Erythroblast (primary cell): ENCODE results near the gene EIF3B.

ENCODE experiments used
- GATA1 ChIP-seq: IDR thresholded peaks from 2 replicates; pipeline ENCODE4 v1.6.1; 2011; ENCODE audit warnings: low read depth, mild to moderate bottlenecking, control low read depth, low read length, moderate library complexity
- POLR2A ChIP-seq: IDR thresholded peaks from 2 replicates; pipeline ENCODE4 v1.6.1; 2011; ENCODE audit warnings: mild to moderate bottlenecking, low read length

DNA sequence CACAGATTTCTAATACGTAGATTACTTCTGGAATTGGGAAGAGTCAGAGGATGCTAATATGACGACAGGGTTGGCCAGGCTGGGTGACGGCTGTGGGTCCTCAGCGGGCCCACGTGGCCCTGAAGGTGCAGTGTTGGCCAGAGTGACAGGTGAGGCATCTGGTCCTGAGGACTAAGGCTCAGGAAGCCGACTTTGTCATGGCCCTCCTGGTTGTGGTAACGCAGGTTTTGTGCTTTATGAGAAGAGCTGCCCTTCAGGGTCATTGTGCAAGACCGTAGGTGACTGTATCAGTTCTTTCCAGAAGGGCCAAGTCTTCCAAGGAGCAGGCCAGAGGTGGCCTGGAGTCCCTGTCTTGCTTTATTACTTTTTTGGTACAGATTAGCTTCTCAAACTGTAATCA is 2.5 kb downstream of the EIF3B start:
- TF ChIP-seq POLR2A = no peak
- no peak for TF ChIP-seq GATA1
